ENCODE data around the gene B3GNT8. TPM values are rescaled to one million over a fixed set of nuclear protein-coding genes. Genes with fewer than 3 reads are reported as not detected.

The B3GNT8 gene
- total RNA-seq, 8 experiments from 2014 or later, result 0.50 to 3.1 (median 1.4) TPM

- H3K4me1 ChIP-seq (replicated peaks in 1 of 2), result peaks cover 18 to 19% of the 10 kb centered on the region in 2 donors
- no peak for ATAC-seq (replicated peaks in 6 of 8)
- WGBS, 10 experiments, result 79 to 95% (median 81%) methylated on average over 1 to 5 of the region's 23 CpGs; no CpG with 5 or more reads in 4 of the 10 experiments
- in situ Hi-C loops (cut with MboI; ENCODE audit: low pct_unique_long_range_greater_than_20kb in 2 of 9, low sequenced_read_pairs in 9 of 9, unreplicated experiment in 9 of 9), result loop anchor here in 1 of 9 experiments (25.0 kb wide), 1 partner anchor 131 kb away; no protein-coding TSS in a partner anchor
- no peak overlapping the region for H3K4me3 ChIP-seq
- no peak overlapping the region for H3K27ac ChIP-seq
These were observed 4.5 kb upstream of the B3GNT8 start for GRCh38 chr19:41431426-41432386.

- Histone ChIP-seq H3K4me1 (replicated peaks in 1 of 2) (peaks cover 19 to 23% of the 10 kb centered on the region in 2 donors), H3K4me3 (no peak overlapping the region), H3K27ac (no peak overlapping the region)
- no peak for ATAC-seq (replicated peaks in 6 of 8)
- 88 to 100% (median 100%) methylated on average over 1 to 5 of the region's 6 CpGs; no CpG with 5 or more reads in 7 of the 10 experiments for WGBS, 10 experiments
- in situ Hi-C loops (cut with MboI; ENCODE audit: low pct_unique_long_range_greater_than_20kb in 2 of 9, low sequenced_read_pairs in 9 of 9, unreplicated experiment in 9 of 9), result loop anchor here in 1 of 9 experiments (25.0 kb wide), 1 partner anchor 131 kb away; no protein-coding TSS in a partner anchor
These were observed 3.7 kb upstream of the B3GNT8 start for GRCh38 chr19:41430922-41431321.

- no peak overlapping the region for H3K4me3 ChIP-seq
- H3K27ac ChIP-seq, result peak overlapping the region; percentile 49 to 85
- in situ Hi-C loops (cut with MboI; ENCODE audit: low pct_unique_long_range_greater_than_20kb in 2 of 9, low sequenced_read_pairs in 9 of 9, unreplicated experiment in 9 of 9), result loop anchor here in 1 of 9 experiments (25.0 kb wide), 1 partner anchor 134 kb away; no protein-coding TSS in a partner anchor
- H3K4me1 ChIP-seq (replicated peaks in 1 of 2), result peaks cover 19 to 23% of the 10 kb centered on the region in 2 donors
- no CpG with 5 or more reads among the region's 1 CpG for WGBS, 10 experiments
- ATAC-seq (replicated peaks in 6 of 8), result no peak
These were observed 1.3 kb upstream of the B3GNT8 start for GRCh38 chr19:41428481-41428859.

- H3K27ac ChIP-seq, result peak overlapping the region; percentile 49 to 85
These were observed 690 bp upstream of the B3GNT8 start for GRCh38 chr19:41427647-41428480.

DNA sequence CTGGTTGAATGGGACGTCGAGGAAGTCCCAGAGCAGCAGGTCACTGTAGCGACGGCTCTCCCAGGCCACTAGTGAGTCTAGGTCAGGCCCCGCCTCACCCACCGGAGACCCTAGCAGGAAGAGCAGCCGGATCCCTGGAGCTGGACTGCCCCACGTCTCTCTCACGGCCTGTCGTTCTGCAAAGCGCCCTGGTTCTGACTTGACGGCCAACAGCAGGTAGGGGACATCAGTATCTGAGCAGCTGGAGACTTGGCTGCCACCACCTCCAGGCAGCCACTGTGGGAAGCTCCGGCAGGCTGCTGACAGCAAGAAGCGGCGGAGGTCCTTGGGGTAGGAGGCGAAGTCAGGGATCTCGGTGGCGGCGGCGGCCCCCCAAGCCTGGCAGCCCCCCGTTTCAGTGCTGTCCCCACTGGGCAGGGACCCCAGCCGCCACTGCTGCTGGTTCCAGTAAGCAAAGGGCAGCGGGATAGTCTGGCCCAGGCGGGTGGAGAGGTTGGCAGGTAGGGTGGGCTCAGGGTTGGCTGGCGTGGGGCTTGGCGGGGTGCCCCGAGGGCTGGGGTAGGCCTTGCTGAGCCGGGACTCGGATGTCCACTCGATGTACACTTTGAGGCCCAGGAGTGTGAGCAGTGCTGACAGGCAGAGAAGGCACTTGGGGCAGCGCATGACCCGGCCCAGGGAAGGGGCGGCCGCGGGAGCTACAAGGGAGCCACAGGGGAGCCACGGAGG, 895 bp downstream of the B3GNT8 start:
- H3K4me3 ChIP-seq, result peak overlapping the region in 1 of 5 donors; percentile 40
- H3K27ac ChIP-seq, result peak overlapping the region in 1 of 2 donors; percentile 85
- in situ Hi-C loops (cut with MboI; ENCODE audit: low pct_unique_long_range_greater_than_20kb in 2 of 9, low sequenced_read_pairs in 9 of 9, unreplicated experiment in 9 of 9), result loop anchor here in 1 of 9 experiments (25.0 kb wide), 1 partner anchor 136 kb away; no protein-coding TSS in a partner anchor
- H3K4me1 ChIP-seq (replicated peaks in 1 of 2), result peaks cover 19 to 23% of the 10 kb centered on the region in 2 donors
- WGBS, 10 experiments, result 81 to 100% (median 95%) methylated on average over 2 to 5 of the region's 36 CpGs; no CpG with 5 or more reads in 6 of the 10 experiments
- ATAC-seq (replicated peaks in 6 of 8), result no peak

More at GRCh38 chr19:41427647-41428480, 690 bp upstream of the B3GNT8 start:
- Histone ChIP-seq H3K4me3 (peak overlapping the region in 3 of 5 donors; percentile 23 to 40 (median 26)), H3K4me1 (replicated peaks in 1 of 2) (peaks cover 19 to 23% of the 10 kb centered on the region in 2 donors)
- WGBS, 10 experiments, result 0 to 71% (median 8%) methylated on average over 1 to 6 of the region's 23 CpGs; no CpG with 5 or more reads in 5 of the 10 experiments
- peak; percentile 41 to 68 (median 62) for ATAC-seq (replicated peaks in 6 of 8)
- in situ Hi-C loops (cut with MboI; ENCODE audit: low pct_unique_long_range_greater_than_20kb in 2 of 9, low sequenced_read_pairs in 9 of 9, unreplicated experiment in 9 of 9), result loop anchor here in 1 of 9 experiments (25.0 kb wide), 1 partner anchor 134 kb away; no protein-coding TSS in a partner anchor

- no peak for ATAC-seq (replicated peaks in 6 of 8)
- 100% methylated on average over 1 to 4 of the region's 28 CpGs; no CpG with 5 or more reads in 7 of the 10 experiments for WGBS, 10 experiments
- no peak overlapping the region for H3K27ac ChIP-seq
- peaks cover 19 to 23% of the 10 kb centered on the region in 2 donors for H3K4me1 ChIP-seq (replicated peaks in 1 of 2)
- in situ Hi-C loops (cut with MboI; ENCODE audit: low pct_unique_long_range_greater_than_20kb in 2 of 9, low sequenced_read_pairs in 9 of 9, unreplicated experiment in 9 of 9), result loop anchor here in 1 of 9 experiments (25.0 kb wide), 1 partner anchor 137 kb away; no protein-coding TSS in a partner anchor
- H3K4me3 ChIP-seq, result no peak overlapping the region
These were observed 1.7 kb downstream of the B3GNT8 start for GRCh38 chr19:41425174-41426115.

- in situ Hi-C loops (cut with MboI; ENCODE audit: low pct_unique_long_range_greater_than_20kb in 2 of 9, low sequenced_read_pairs in 9 of 9, unreplicated experiment in 9 of 9), result loop anchor here in 1 of 9 experiments (25.0 kb wide), 1 partner anchor 138 kb away; no protein-coding TSS in a partner anchor
- ATAC-seq (replicated peaks in 6 of 8), result no peak
- H3K27ac ChIP-seq, result no peak overlapping the region
- peaks cover 19 to 23% of the 10 kb centered on the region in 2 donors for H3K4me1 ChIP-seq (replicated peaks in 1 of 2)
- no peak overlapping the region for H3K4me3 ChIP-seq
- WGBS, 10 experiments, result 90 to 100% (median 95%) methylated on average over 1 to 5 of the region's 21 CpGs; no CpG with 5 or more reads in 4 of the 10 experiments
These were observed 2.6 kb downstream of the B3GNT8 start for GRCh38 chr19:41424335-41425173.

GRCh38 chr19:41422955-41423354, 4.2 kb downstream of the B3GNT8 start:
- Histone ChIP-seq H3K4me3 (no peak overlapping the region), H3K4me1 (replicated peaks in 1 of 2) (peaks cover 10 to 15% of the 10 kb centered on the region in 2 donors), H3K27ac (no peak overlapping the region)
- no CpG with 5 or more reads among the region's 12 CpGs for WGBS, 10 experiments
- no peak for ATAC-seq (replicated peaks in 6 of 8)
- in situ Hi-C loops (cut with MboI; ENCODE audit: low pct_unique_long_range_greater_than_20kb in 2 of 9, low sequenced_read_pairs in 9 of 9, unreplicated experiment in 9 of 9), result no loop called here

DNA sequence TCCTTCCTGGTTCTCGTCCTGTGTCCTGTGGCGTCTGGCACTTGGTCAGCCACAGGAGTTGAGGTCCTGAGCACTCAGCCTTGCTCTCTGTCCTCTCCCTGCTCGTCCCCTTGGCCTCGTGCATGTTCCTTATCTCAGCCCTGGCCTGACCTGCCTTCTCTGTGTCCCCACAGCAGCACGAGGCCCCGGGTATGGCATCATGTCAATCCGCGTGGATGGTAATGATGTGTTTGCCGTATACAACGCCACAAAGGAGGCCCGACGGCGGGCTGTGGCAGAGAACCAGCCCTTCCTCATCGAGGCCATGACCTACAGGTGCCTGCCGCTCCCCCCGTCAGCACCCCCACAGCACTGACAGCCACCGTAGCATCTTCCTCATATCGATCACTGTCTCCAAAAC, 4.7 kb downstream of the B3GNT8 start:
- WGBS, 10 experiments, result 88 to 100% (median 95%) methylated on average over 2 to 11 of the region's 18 CpGs; no CpG with 5 or more reads in 6 of the 10 experiments
- in situ Hi-C loops (cut with MboI; ENCODE audit: low pct_unique_long_range_greater_than_20kb in 2 of 9, low sequenced_read_pairs in 9 of 9, unreplicated experiment in 9 of 9), result no loop called here
- H3K27ac ChIP-seq, result no peak overlapping the region
- H3K4me3 ChIP-seq, result no peak overlapping the region
- no peak for ATAC-seq (replicated peaks in 6 of 8)
- peaks cover 6 to 10% of the 10 kb centered on the region in 2 donors for H3K4me1 ChIP-seq (replicated peaks in 1 of 2)

- H3K4me1 ChIP-seq (replicated peaks in 1 of 2), result peaks cover 3 to 7% of the 10 kb centered on the region in 2 donors
- in situ Hi-C loops (cut with MboI; ENCODE audit: low pct_unique_long_range_greater_than_20kb in 2 of 9, low sequenced_read_pairs in 9 of 9, unreplicated experiment in 9 of 9), result no loop called here
- no peak overlapping the region for H3K27ac ChIP-seq
- 88 to 100% (median 94%) methylated on average over 2 to 6 of the region's 20 CpGs; no CpG with 5 or more reads in 6 of the 10 experiments for WGBS, 10 experiments
- no peak overlapping the region for H3K4me3 ChIP-seq
- no peak for ATAC-seq (replicated peaks in 6 of 8)
These were observed 5.2 kb downstream of the B3GNT8 start for GRCh38 chr19:41421973-41422372.

Data from motor neuron (in vitro differentiated cells).